OCI-LY3 (cell line): Measurements from ENCODE around the gene FAM210B.

Experiments used
- H2AFZ ChIP-seq: fragments of 200-600, 300-600 bp; shearing (Covaris generic); 2 replicates; pipeline ENCODE4 v1.6.0; 2014; ENCODE audit warnings: antibody characterized with exemption, low read depth, low read length
- H3K27ac ChIP-seq: fragments of 200-600, 300-600 bp; sonication (generic); 2 replicates; pipeline ENCODE4 v1.5.1; 2014; ENCODE audit warnings: mild to moderate bottlenecking, low read length, moderate library complexity, mixed read lengths
- H3K27me3 ChIP-seq: fragments of 200-600, 300-600 bp; sonication (generic); 2 replicates; pipeline ENCODE4 v1.6.1; 2014; ENCODE audit warnings: low read depth, low read length, mixed read lengths
- H3K36me3 ChIP-seq: fragments of 200-600, 300-600 bp; sonication (generic); replicated peaks from 2 replicates; pipeline ENCODE3; 2014; ENCODE audit warnings: low read depth, low read length, mixed read lengths
- H3K4me1 ChIP-seq: fragments of 300-600, 200-600 bp; sonication (generic); 2 replicates; pipeline ENCODE4 v1.6.1; 2014; ENCODE audit warnings: low read length, mixed read lengths
- H3K4me2 ChIP-seq: fragments of 200-600, 300-600 bp; sonication (generic); 2 replicates; pipeline ENCODE4 v1.6.1; 2014; ENCODE audit warnings: low read length, mixed read lengths
- H3K4me3 ChIP-seq: fragments of 300-600, 200-600 bp; sonication (generic); 2 replicates; pipeline ENCODE4 v1.5.1; 2014; ENCODE audit warnings: antibody characterized with exemption, mild to moderate bottlenecking, low read length, moderate library complexity
- H3K79me2 ChIP-seq: fragments of 300-600, 200-600 bp; shearing (Covaris generic); 2 replicates; pipeline ENCODE4 v1.6.1; 2014; ENCODE audit warnings: mild to moderate bottlenecking, low read length, mixed read lengths
- H3K9ac ChIP-seq: fragments of 300-600, 200-600 bp; shearing (Covaris generic); 2 replicates; pipeline ENCODE4 v1.6.0; 2014; ENCODE audit warnings: mild to moderate bottlenecking, low read length, moderate library complexity
- H3K9me3 ChIP-seq: fragments of 200-600, 300-600 bp; shearing (Covaris generic); 2 replicates; pipeline ENCODE4 v1.6.1; 2014; ENCODE audit warnings: low read length, mixed read lengths; ENCODE audit not compliant: insufficient read depth
- H4K20me1 ChIP-seq: fragments of 200-600, 300-600 bp; sonication (generic); 2 replicates; pipeline ENCODE4 v1.6.1; 2016; ENCODE audit warnings: low read length, mixed read lengths; ENCODE audit not compliant: insufficient read depth
- CTCF ChIP-seq: fragments of 200-600, 300-600 bp; sonication (generic); IDR thresholded peaks from 2 replicates; pipeline ENCODE4 v1.5.1; 2014; ENCODE audit warnings: antibody characterized with exemption, low read length, low read depth
- EZH2phosphoT487 ChIP-seq: fragments of 200-600 bp; shearing (Covaris generic); IDR thresholded peaks from 2 replicates; pipeline ENCODE4 v1.6.1; 2018; ENCODE audit warnings: antibody characterized with exemption, mixed run types, low read depth

Gene FAM210B

GRCh38 chr20:56360908-56361205 is 2.1 kb downstream of the FAM210B start:
- H3K4me2 ChIP-seq, result no peak overlapping the region
- H3K27me3 ChIP-seq, result peaks cover 11% of the 10 kb centered on the region
- H3K9ac ChIP-seq, result no peak overlapping the region
- H3K4me1 ChIP-seq, result peaks cover 4% of the 10 kb centered on the region; the same call in 1 of the 2 replicates
- H3K4me3 ChIP-seq, result no peak overlapping the region
- no peaks in the 10 kb centered on the region for H3K36me3 ChIP-seq
- no peak overlapping the region for H3K27ac ChIP-seq
- no peaks in the 10 kb centered on the region for H4K20me1 ChIP-seq
- H3K9me3 ChIP-seq, result no peaks in the 10 kb centered on the region
- no peak overlapping the region for H2AFZ ChIP-seq
- TF ChIP-seq EZH2phosphoT487 (no peak), CTCF (no peak)
- no peaks in the 10 kb centered on the region for H3K79me2 ChIP-seq

DNA sequence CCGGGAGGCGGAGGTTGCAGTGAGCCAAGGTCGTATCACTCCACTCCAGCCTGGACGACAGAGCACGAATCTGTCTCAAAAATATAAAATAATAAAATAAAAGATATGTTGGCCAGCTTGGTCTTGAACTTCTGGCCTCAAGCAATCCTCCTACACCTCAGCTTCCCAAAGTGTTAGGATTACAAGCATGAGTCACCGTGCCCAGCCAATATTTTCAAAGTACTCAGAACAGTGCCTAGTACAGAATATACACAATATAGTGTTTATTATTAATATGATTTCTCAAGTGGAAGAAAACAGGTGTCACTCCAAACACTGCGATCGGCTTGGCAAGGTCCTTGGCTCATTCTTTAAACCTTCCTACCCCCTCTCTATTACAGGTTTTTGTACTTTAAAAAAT is 3.1 kb downstream of the FAM210B start:
- no peak overlapping the region for H2AFZ ChIP-seq
- no peak overlapping the region for H3K9ac ChIP-seq
- no peaks in the 10 kb centered on the region for H4K20me1 ChIP-seq
- H3K36me3 ChIP-seq, result no peaks in the 10 kb centered on the region
- no peaks in the 10 kb centered on the region for H3K9me3 ChIP-seq
- H3K4me2 ChIP-seq, result no peak overlapping the region
- H3K4me3 ChIP-seq, result no peak overlapping the region
- peaks cover 7% of the 10 kb centered on the region; the same call in 1 of the 2 replicates for H3K27me3 ChIP-seq
- H3K27ac ChIP-seq, result no peak overlapping the region
- TF ChIP-seq CTCF, result no peak
- H3K79me2 ChIP-seq, result no peaks in the 10 kb centered on the region
- H3K4me1 ChIP-seq, result peaks cover 4% of the 10 kb centered on the region; the same call in 1 of the 2 replicates

GRCh38 chr20:56362833-56363413 is 4.1 kb downstream of the FAM210B start:
- H3K27ac ChIP-seq, result no peak overlapping the region
- no peak overlapping the region for H3K4me2 ChIP-seq
- H3K36me3 ChIP-seq, result no peaks in the 10 kb centered on the region
- no peaks in the 10 kb centered on the region for H3K9me3 ChIP-seq
- H3K4me1 ChIP-seq, result peaks cover 4% of the 10 kb centered on the region; the same call in 1 of the 2 replicates
- H2AFZ ChIP-seq, result no peak overlapping the region
- H3K27me3 ChIP-seq, result peaks cover 3% of the 10 kb centered on the region; the same call in 1 of the 2 replicates
- TF ChIP-seq CTCF (no peak), EZH2phosphoT487 (no peak)
- H3K4me3 ChIP-seq, result no peak overlapping the region
- no peaks in the 10 kb centered on the region; the same call in 1 of the 2 replicates for H4K20me1 ChIP-seq
- H3K79me2 ChIP-seq, result no peaks in the 10 kb centered on the region
- H3K9ac ChIP-seq, result no peak overlapping the region

DNA sequence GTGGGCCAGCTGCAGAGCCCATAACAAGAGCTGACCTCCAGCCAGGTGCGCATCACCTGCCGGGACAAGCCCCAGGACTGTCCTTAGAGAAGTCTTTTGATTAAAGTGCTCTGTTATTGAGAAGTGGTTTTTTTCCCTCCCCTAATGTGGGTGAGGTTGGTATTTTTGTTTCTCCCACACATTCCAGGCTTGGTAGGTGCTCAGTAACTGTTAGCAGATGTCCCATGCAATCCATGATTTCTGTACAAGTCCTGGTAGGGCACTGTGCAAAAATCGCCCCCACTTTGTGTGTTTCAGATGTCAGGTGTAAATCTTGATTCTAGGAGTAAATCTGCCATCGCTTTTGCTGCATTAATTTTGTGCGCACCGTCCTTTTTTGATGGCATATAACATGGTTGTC is 4.7 kb downstream of the FAM210B start:
- Histone ChIP-seq H3K27me3 (no peaks in the 10 kb centered on the region), H3K4me2 (no peak overlapping the region), H3K36me3 (no peaks in the 10 kb centered on the region), H3K27ac (no peak overlapping the region), H3K4me3 (no peak overlapping the region), H3K9me3 (no peaks in the 10 kb centered on the region), H3K79me2 (no peaks in the 10 kb centered on the region), H4K20me1 (no peaks in the 10 kb centered on the region; the same call in 1 of the 2 replicates), H2AFZ (no peak overlapping the region), H3K4me1 (no peaks in the 10 kb centered on the region), H3K9ac (no peak overlapping the region)
- TF ChIP-seq CTCF (no peak), EZH2phosphoT487 (no peak)
